H1 (cell line): ENCODE measurements around the gene PDXP. TPM values are rescaled to one million over a fixed set of nuclear protein-coding genes. Genes with fewer than 3 reads are reported as not detected.
"Not testable (repeated sequence)": the region's sequence is repeated elsewhere in the genome, so short reads cannot be mapped to it uniquely, and the experiment has no call there.

Source experiments
- CTCF ChIA-PET: fragments of 300-600 bp; sonication (Branson Sonifier 250); formaldehyde crosslinking; loops from one replicate; lab custom pipeline; 2021; ENCODE audit not compliant: partially characterized antibody; lab: Charles Lee
- POLR2A ChIA-PET: fragments of 300-600 bp; sonication (Branson Sonifier 250); formaldehyde crosslinking; loops from one replicate; lab custom pipeline; 2021; ENCODE audit warnings: inconsistent platforms; ENCODE audit not compliant: partially characterized antibody; lab: Charles Lee
- DNase-seq, 2 experiments: peaks; one replicate each; pipeline versions ENCODE4 v3.0.0 to v3.0.0-alpha.2; 2010 to 2022; ENCODE audit warnings: low spot score in 2 of 2, low read depth in 1 of 2, mixed read lengths in 1 of 2
- FAIRE-seq: peaks from 2 replicates; lab custom pipeline; 2011; peaks lifted over from hg19 to GRCh38; lab: Jason Lieb, UNC
- H2AFZ ChIP-seq: 2 replicates; pipeline ENCODE4 v1.8.1; 2012; ENCODE audit warnings: low read length, inconsistent platforms
- H2AK5ac ChIP-seq: 2 replicates; pipeline ENCODE4 v1.6.1; 2013; ENCODE audit warnings: low read depth, low read length
- H2BK120ac ChIP-seq: replicated peaks from 2 replicates; pipeline ENCODE3; 2013; ENCODE audit warnings: low read depth, low read length, inconsistent platforms
- H2BK12ac ChIP-seq: 2 replicates; pipeline ENCODE4 v1.6.1; 2013; ENCODE audit warnings: low read depth, low read length
- H2BK15ac ChIP-seq: 2 replicates; pipeline ENCODE4 v1.6.1; 2013; ENCODE audit warnings: low read length
- H2BK20ac ChIP-seq: 2 replicates; pipeline ENCODE4 v1.6.1; 2013; ENCODE audit warnings: low read length
- H2BK5ac ChIP-seq: 2 replicates; pipeline ENCODE4 v1.6.1; 2013; ENCODE audit warnings: low read depth, low read length
- H3K14ac ChIP-seq: 2 replicates; pipeline ENCODE4 v1.6.1; 2013; ENCODE audit warnings: inconsistent platforms; ENCODE audit not compliant: insufficient read length
- H3K18ac ChIP-seq: 2 replicates; pipeline ENCODE4 v1.6.1; 2013; ENCODE audit warnings: low read length; ENCODE audit errors: extremely low read depth
- H3K23ac ChIP-seq: 2 replicates; pipeline ENCODE4 v1.6.1; 2013; ENCODE audit warnings: inconsistent platforms; ENCODE audit not compliant: insufficient read length
- H3K23me2 ChIP-seq: 2 replicates; pipeline ENCODE4 v1.6.1; 2013; ENCODE audit warnings: low read depth, low read length
- H3K27ac ChIP-seq: 2 replicates; pipeline ENCODE4 v1.6.1; 2011; ENCODE audit warnings: low read depth, low read length, inconsistent platforms
- H3K27me3 ChIP-seq, 4 experiments: replicated peaks in 1 of 4; 1 replicate in 1 of 4; 2 replicates in 3 of 4; pipeline versions ENCODE4 v1.6.1 to v1.8.1; 2011 to 2013; ENCODE audit warnings: low read length in 3 of 4, mild to moderate bottlenecking in 3 of 4, inconsistent platforms in 2 of 4, mixed read lengths in 2 of 4, moderate library complexity in 1 of 4; ENCODE audit not compliant: control insufficient read depth in 3 of 4, insufficient read depth in 3 of 4; ENCODE audit errors: extremely low read depth in 1 of 4
- H3K36me3 ChIP-seq, 4 experiments: 2 replicates each; pipeline versions ENCODE4 v1.6.1 to v1.8.1; 2011 to 2013; ENCODE audit warnings: mild to moderate bottlenecking in 4 of 4, low read length in 3 of 4, moderate library complexity in 2 of 4, control low read depth in 1 of 4, inconsistent platforms in 1 of 4; ENCODE audit not compliant: insufficient read depth in 4 of 4, control insufficient read depth in 2 of 4
- H3K4ac ChIP-seq: replicated peaks from 2 replicates; pipeline ENCODE3; 2013; ENCODE audit warnings: low read length, low read depth, mixed read lengths, inconsistent platforms; ENCODE audit not compliant: insufficient read length
- H3K4me1 ChIP-seq, 4 experiments: replicated peaks in 1 of 4; 1 replicate in 1 of 4; 2 replicates in 3 of 4; pipeline versions ENCODE4 v1.6.1 to v1.8.1; 2011 to 2013; ENCODE audit warnings: low read length in 3 of 4, inconsistent platforms in 2 of 4, mixed read lengths in 1 of 4; ENCODE audit not compliant: insufficient read depth in 4 of 4, control insufficient read depth in 3 of 4
- H3K4me2 ChIP-seq, 2 experiments: 2 replicates each; pipeline versions ENCODE4 v1.6.1 to v1.8.1; 2011 to 2013; ENCODE audit warnings: low read depth in 2 of 2, low read length in 2 of 2, control low read depth in 1 of 2, inconsistent platforms in 1 of 2, mild to moderate bottlenecking in 1 of 2; ENCODE audit not compliant: insufficient read depth in 1 of 2
- H3K4me3 ChIP-seq, 4 experiments: fragments of 200-600, 300-600 bp in 1 of 4; sonication (generic), shearing (Covaris generic), sonication (Bioruptor Twin) in 1 of 4; 2 replicates each; pipeline versions ENCODE4 v1.5.1 to v1.8.1; 2011 to 2016; ENCODE audit warnings: low read length in 4 of 4, low read depth in 3 of 4, control low read depth in 2 of 4, inconsistent platforms in 2 of 4, mild to moderate bottlenecking in 2 of 4, mixed read lengths in 1 of 4, moderate library complexity in 1 of 4; ENCODE audit not compliant: insufficient read depth in 2 of 4; ENCODE audit errors: extremely low read depth in 1 of 4
- H3K56ac ChIP-seq: replicated peaks from 2 replicates; pipeline ENCODE3; 2013; ENCODE audit warnings: low read depth, mild to moderate bottlenecking, mixed read lengths, low read length, inconsistent platforms; ENCODE audit not compliant: insufficient read length
- H3K79me1 ChIP-seq: 2 replicates; pipeline ENCODE4 v1.6.1; 2013; ENCODE audit warnings: low read depth, low read length, control low read depth
- H3K79me2 ChIP-seq, 2 experiments: 2 replicates each; pipeline versions ENCODE4 v1.6.1 to v1.8.1; 2012 to 2013; ENCODE audit warnings: low read length in 2 of 2, mild to moderate bottlenecking in 2 of 2, inconsistent platforms in 1 of 2; ENCODE audit not compliant: insufficient read depth in 2 of 2, control insufficient read depth in 1 of 2
- H3K9ac ChIP-seq, 4 experiments: replicated peaks in 1 of 4; 1 replicate in 1 of 4; 2 replicates in 3 of 4; pipeline versions ENCODE4 v1.6.1 to v1.8.1; 2011 to 2013; ENCODE audit warnings: low read depth in 3 of 4, low read length in 3 of 4, control low read depth in 2 of 4, mild to moderate bottlenecking in 2 of 4, moderate library complexity in 2 of 4, inconsistent platforms in 1 of 4; ENCODE audit errors: extremely low read depth in 1 of 4
- H3K9me3 ChIP-seq, 2 experiments: 2 replicates each; pipeline versions ENCODE4 v1.6.1 to v1.8.1; 2012 to 2013; ENCODE audit warnings: mild to moderate bottlenecking in 2 of 2, moderate library complexity in 2 of 2, control low read depth in 1 of 2, inconsistent platforms in 1 of 2, low read depth in 1 of 2, low read length in 1 of 2, mixed read lengths in 1 of 2; ENCODE audit not compliant: insufficient read depth in 2 of 2
- H4K20me1 ChIP-seq, 2 experiments: replicated peaks in 1 of 2; 2 replicates each; pipeline versions ENCODE3 to v1.8.1; 2011 to 2013; ENCODE audit warnings: inconsistent platforms in 2 of 2, low read length in 2 of 2, mild to moderate bottlenecking in 1 of 2; ENCODE audit not compliant: insufficient read depth in 2 of 2, control insufficient read depth in 1 of 2
- H4K5ac ChIP-seq: 2 replicates; pipeline ENCODE4 v1.6.1; 2013; ENCODE audit warnings: low read length, low read depth, mixed read lengths, inconsistent platforms; ENCODE audit not compliant: insufficient read length
- H4K8ac ChIP-seq: 2 replicates; pipeline ENCODE4 v1.8.0; 2013; ENCODE audit warnings: mild to moderate bottlenecking, moderate library complexity, low read length, inconsistent platforms; ENCODE audit not compliant: insufficient read depth; ENCODE audit errors: extremely low read depth
- H4K91ac ChIP-seq: replicated peaks from 2 replicates; pipeline ENCODE3; 2013; ENCODE audit warnings: low read length, mixed read lengths, inconsistent platforms; ENCODE audit not compliant: insufficient read length
- WGBS, 2 experiments: shearing (Covaris generic) in 1 of 2; methylation state at CpG; one replicate each; pipeline versions ENCODE4 v1.1.6 to v1.1.7; 2013 to 2015; ENCODE audit warnings: low lambda C conversion rate in 2 of 2, mixed read lengths in 2 of 2, inconsistent platforms in 1 of 2, low coverage in 1 of 2, missing lambda C conversion rate in 1 of 2; ENCODE audit not compliant: insufficient replicate concordance in 2 of 2, insufficient coverage in 1 of 2, insufficient read length in 1 of 2; ENCODE audit errors: extremely low coverage in 1 of 2, missing lambda C conversion rate in 1 of 2; 5-methylcytosine and 5-hydroxymethylcytosine counted together
- polyA plus RNA-seq, 7 experiments: library from polyadenylated mRNA; depleted of rRNA in 3 of 7; stranded (reverse) in 5 of 7; unstranded in 2 of 7; fragments of >200 nt in 5 of 7; fragments of 200-250 nt in 2 of 7; gene quantifications; 1 replicate in 5 of 7; 2 replicates in 1 of 7; 4 replicates in 1 of 7; pipeline versions ENCODE4 v1.2.1 to v1.2.3, GENCODE V29; 2011 to 2013; ENCODE audit warnings: missing spikeins in 2 of 7, mixed read lengths in 2 of 7
- total RNA-seq: library from RNA; stranded (reverse); fragmentation: NEBNext Ultra II Directional; extraction: Animal tissue kit (Norgen Biotek cat#: 25700); gene quantifications from 2 replicates; pipeline ENCODE4 v1.2.1, GENCODE V29; 2021

PDXP gene
- total and polyA plus RNA-seq, 2 of the 8 experiments (the other 6 are each of a cell fraction or from before 2014, with no cell fraction given), result 36.6 to 67.7 TPM

GRCh38 chr22:37694131-37694530 lies 35.6 kb downstream of the PDXP start:
- POLR2A ChIA-PET, result interaction anchor here (0.7 to 1.3 kb wide), 4 partner anchors 15 to 62 kb away, joined by 3 read pairs; no protein-coding TSS in a partner anchor
- not testable (repeated sequence) for H4K91ac ChIP-seq, H3K79me2 ChIP-seq, H2AFZ ChIP-seq, H3K4ac ChIP-seq, H3K14ac ChIP-seq, H4K5ac ChIP-seq, H3K4me1 ChIP-seq, H2BK20ac ChIP-seq, H2BK120ac ChIP-seq, H4K20me1 ChIP-seq, H2BK5ac ChIP-seq, DNase-seq, H2BK12ac ChIP-seq, H3K9ac ChIP-seq, H3K23me2 ChIP-seq, H3K56ac ChIP-seq, H2BK15ac ChIP-seq, H3K4me2 ChIP-seq, H2AK5ac ChIP-seq, H3K9me3 ChIP-seq, H3K18ac ChIP-seq, H3K4me3 ChIP-seq, H4K8ac ChIP-seq, H3K23ac ChIP-seq, H3K79me1 ChIP-seq, FAIRE-seq, H3K27me3 ChIP-seq, H3K27ac ChIP-seq
- H3K36me3 ChIP-seq, result peaks cover 5 to 26% (median 10%) of the 10 kb centered on the region in 4 experiments; a peak in 6 of 8 replicates
- CTCF ChIA-PET, result interaction anchor here (3.9 to 7.3 kb wide), 2 partner anchors 13 to 52 kb away, joined by 14 to 37 read pairs; no protein-coding TSS in a partner anchor
- 88% methylated on average over 6 of the region's 7 CpGs; no CpG with 5 or more reads in 1 of the 2 experiments for WGBS, 2 experiments
